NCI-H2081 treated with DMSO at 0.1 percent for 48 hours (cell line): ENCODE results near the gene ZNF512B.

ENCODE experiments used
- DNase-seq: peaks from one replicate; lab custom pipeline; 2025; lab: John Stamatoyannopoulos, UW

The ZNF512B gene

DNA sequence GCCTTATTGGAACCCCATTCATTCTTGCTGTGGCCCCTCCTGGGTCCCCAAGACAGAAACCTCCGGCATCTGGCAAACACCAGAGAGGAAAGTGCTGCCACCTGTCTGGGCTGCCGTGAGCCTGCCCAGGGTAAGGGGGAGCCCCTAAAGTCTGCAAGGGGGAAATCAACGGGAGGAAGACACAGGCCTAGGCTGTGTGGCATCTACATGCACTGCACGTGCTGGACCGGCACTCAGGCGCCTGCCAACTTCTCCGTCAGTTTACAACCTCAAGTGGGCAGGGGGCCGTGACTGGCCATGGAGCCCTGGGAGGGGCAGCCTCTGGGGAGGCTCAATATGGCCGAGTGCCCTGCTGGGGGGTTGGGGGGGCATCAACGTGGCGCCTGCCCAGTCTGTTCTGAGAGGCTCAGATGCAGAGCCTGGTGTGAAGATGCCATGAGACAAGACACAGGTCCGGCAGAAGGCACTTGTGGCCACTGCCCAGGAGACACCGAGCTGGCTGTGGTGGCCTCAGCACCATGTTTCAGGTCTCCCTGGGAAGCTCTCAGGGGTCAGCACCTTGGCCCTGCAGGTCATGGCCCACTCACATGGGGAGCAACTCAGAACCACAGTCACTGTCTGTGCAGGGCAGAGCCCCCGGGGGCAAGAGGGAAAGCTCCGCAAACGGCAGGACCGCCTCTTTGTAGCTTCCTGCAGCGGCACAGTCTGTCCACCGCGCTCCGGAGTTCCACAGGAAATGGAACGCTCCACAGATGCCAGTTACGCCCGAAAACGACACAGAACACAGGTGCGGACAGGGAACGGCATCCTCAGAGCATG, 21.9 kb downstream of the ZNF512B start:
- no peak for DNase-seq

GRCh38 chr20:63946986-63947637, 22.6 kb downstream of the ZNF512B start:
- no peak for DNase-seq

DNA sequence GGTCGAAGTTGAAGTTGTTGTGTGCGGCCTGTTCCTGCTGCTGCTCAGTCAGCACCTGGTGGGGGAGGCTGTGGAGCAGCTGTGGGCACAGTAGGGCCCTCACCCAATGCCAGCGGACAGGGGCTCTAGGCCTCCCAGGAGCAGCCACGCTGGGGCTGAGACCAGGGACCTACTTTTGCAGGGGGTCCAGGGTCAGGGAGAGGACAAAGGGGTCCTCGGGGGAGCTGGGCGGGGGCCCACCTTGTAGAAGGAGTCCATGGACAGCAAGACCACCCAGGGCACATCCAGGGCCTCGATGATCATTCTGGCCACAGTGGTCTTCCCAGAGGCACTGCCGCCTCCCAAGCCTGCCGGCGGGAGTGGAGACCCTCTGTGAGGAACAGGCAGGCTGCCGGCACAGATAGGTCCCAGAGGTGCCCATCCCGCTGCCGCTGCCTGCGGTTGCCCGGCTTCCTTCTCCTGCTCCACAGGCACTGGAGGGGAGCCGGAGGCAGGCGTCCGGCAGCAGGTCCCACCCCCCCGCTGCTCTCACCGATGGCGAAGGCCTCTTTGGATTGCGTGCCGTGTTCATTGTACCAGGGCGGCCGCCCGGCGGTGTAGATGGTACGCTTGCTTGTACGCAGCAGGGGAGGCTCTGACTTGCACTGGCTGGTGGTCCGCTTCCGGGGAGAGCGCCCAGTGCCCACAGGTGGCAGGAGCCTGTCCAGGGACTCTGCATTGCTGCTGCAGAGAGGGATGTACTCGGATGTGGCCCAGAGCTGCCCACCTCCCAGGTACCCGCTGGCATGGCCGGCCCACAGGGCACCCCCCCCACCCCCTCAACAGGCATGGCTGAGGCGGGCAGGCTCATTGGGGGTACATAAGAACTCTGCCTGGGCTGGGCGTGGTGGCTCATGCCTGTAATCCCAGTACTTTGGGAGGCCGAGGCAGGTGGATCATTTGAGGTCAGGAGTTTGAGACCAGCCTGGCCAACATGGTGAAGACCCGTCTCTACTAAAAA, 23.5 kb downstream of the ZNF512B start:
- DNase-seq: no peak

DNA sequence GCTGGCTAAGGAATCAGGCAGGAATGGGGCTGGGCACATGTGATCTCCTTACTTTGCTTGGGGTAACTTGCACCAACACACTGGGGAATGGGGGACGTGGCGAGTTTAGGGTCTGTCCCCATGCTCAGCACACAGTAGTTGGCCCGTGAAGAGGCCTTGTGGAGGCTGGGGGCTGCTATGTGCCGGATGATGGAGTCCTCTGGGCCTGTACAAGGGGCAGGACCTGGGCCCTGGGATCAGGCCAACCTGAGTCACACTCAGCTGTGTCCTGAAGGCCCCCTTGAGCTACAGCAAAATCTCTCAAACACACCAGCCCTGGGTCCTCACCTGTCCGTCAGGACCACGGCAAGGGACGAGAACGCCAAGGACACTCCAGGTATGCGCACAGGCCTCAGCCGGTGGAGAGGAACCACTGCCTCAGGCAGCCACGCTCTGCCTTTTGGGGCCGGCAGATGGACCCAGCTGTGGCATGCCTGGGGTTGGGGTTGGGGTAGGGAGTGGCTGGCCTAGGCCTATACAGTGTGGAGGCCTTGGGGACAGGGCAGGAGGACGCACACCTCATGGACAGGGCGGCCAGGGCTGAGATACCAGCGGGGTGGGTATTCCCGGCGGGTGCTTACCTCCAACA, 24.6 kb downstream of the ZNF512B start:
- DNase-seq: no peak

GRCh38 chr20:63944078-63944941, 25.4 kb downstream of the ZNF512B start:
- no peak for DNase-seq

- no peak for DNase-seq
These were observed 26.0 kb downstream of the ZNF512B start for GRCh38 chr20:63943808-63944077.

- DNase-seq: no peak
These were observed 26.5 kb downstream of the ZNF512B start for GRCh38 chr20:63942969-63943807.

DNA sequence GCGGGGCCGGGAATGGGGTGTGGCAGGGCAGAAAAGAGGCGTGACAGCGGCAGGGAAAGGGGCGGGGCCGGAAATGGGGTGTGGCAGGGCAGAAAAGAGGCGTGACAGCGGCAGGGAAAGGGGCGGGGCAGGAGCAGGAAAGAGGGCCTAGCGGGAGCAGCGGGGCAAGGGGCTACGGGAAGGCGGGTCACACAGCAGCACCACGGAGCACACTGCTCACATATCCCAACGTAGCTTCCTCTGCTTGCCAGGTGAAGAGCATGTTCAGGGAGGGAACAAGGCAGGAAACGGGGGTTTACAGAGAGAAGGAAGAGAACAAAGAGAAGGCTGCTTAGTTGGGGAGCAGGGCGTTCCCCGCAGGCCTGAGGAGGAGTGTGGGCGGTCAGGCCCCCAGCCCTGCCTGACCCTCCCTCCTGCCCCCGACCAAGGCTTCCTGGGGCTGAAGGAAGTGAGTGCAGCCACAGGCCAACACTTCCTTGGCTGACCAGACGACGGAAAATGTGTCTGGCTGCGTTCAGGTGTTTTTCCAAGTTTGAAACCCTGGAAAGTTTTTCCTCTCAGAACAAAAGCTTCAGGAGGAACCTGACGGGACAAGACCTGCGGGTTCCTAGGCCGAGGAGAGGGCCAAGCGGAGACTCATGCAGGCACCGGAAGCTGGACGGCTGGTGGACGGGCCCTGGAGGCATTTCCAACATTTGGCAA, 27.3 kb downstream of the ZNF512B start:
- DNase-seq: no peak

GRCh38 chr20:63941282-63942081, 28.2 kb downstream of the ZNF512B start:
- no peak for DNase-seq

- no peak for DNase-seq
These were observed 29.1 kb downstream of the ZNF512B start for GRCh38 chr20:63940472-63941266.

- no peak for DNase-seq
These were observed 29.7 kb downstream of the ZNF512B start for GRCh38 chr20:63940071-63940471.

- no peak for DNase-seq
These were observed 30.4 kb downstream of the ZNF512B start for GRCh38 chr20:63939061-63939935.

- DNase-seq: no peak
These were observed 32.1 kb downstream of the ZNF512B start for GRCh38 chr20:63937596-63937995.

- no peak for DNase-seq
These were observed 34.3 kb downstream of the ZNF512B start for GRCh38 chr20:63935447-63935846.

- DNase-seq: no peak
These were observed 35.3 kb downstream of the ZNF512B start for GRCh38 chr20:63934271-63935068.

GRCh38 chr20:63933646-63934045, 36.1 kb downstream of the ZNF512B start:
- DNase-seq: no peak
